GM12891 (cell line): Measurements from ENCODE around the gene MLNR.

ENCODE experiments used
- POLR2A ChIP-seq: IDR thresholded peaks from 2 replicates; pipeline ENCODE4 v1.6.1; 2011; ENCODE audit warnings: low read depth, low read length, control low read depth
- POLR2AphosphoS5 ChIP-seq: IDR thresholded peaks from 2 replicates; pipeline ENCODE4 v1.6.1; 2011; ENCODE audit warnings: low read depth, low read length, control low read depth
- POU2F2 ChIP-seq: IDR thresholded peaks from 2 replicates; pipeline ENCODE4 v1.6.1; 2011; ENCODE audit warnings: low read depth, mild to moderate bottlenecking, control low read depth, low read length, moderate library complexity
- TAF1 ChIP-seq: IDR thresholded peaks from 2 replicates; pipeline ENCODE4 v1.6.1; 2011; ENCODE audit warnings: low read depth, low read length, control low read depth

DNA sequence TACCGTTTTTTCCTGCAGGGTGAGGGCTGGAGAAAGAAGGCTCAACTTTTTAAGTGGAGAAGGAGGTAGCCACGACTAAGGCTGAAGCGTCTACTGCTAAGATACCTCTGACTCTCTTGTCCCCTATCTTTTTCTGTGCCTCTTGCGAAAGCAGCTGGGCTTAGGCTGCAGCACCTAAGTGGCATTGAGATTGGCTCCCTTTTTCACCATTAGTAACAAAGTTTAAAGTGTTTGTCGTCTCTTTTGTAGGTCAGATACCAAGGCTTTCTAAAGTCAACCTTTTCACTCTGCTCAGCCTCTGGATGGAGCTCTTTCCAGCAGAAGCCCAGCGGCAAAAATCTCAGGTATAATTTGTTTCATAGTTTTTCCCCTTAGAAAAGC lies 28.5 kb downstream of the MLNR start:
- TF ChIP-seq TAF1 (no peak), POLR2A (no peak), POLR2AphosphoS5 (no peak), POU2F2 (no peak)
